Stimulated activated CD4-positive, alpha-beta T cell treated with anti-CD3 and anti-CD28 coated beads, Interleukin-12 subunit alpha, Interleukin-12 subunit beta, amount 100 ng/mL, for 48 hours (primary cell): ENCODE results near the gene SYT12.

Source experiments
- DNase-seq, 3 donors: peaks; one replicate each; pipeline ENCODE4 v3.0.0-alpha.2; 2020; ENCODE audit warnings: low read depth in 2 of 3, low spot score in 1 of 3

The SYT12 gene

GRCh38 chr11:67098799-67099429 is 76.0 kb downstream of the SYT12 start:
- DNase-seq, result no peak

- no peak for DNase-seq
Observed at GRCh38 chr11:67099831-67100324, 76.9 kb downstream of the SYT12 start.
